Uterus (tissue), 4 donors: ENCODE results near the gene TEX14. TPM values are rescaled to one million over a fixed set of nuclear protein-coding genes. Genes with fewer than 3 reads are reported as not detected.

ENCODE experiments used
- DNase-seq, 2 donors: peaks; one replicate each; pipeline ENCODE4 v3.0.0-alpha.2; 2019 to 2020
- H3K27ac ChIP-seq, 2 donors: fragments of 200-600 bp; sonication (generic); 1 replicate in 1 of 2; 2 replicates in 1 of 2; pipeline ENCODE4 v1.5.1; 2016 to 2018
- H3K27me3 ChIP-seq, 2 donors: fragments of 200-600 bp; sonication (generic); one replicate each; pipeline ENCODE4 v1.5.1; 2018 to 2019; ENCODE audit warnings: control low read depth in 1 of 2
- H3K36me3 ChIP-seq, 2 donors: fragments of 200-600 bp; sonication (generic); one replicate each; pipeline ENCODE4 v1.5.1; 2019; ENCODE audit warnings: control low read depth in 1 of 2
- H3K4me1 ChIP-seq, 2 donors: fragments of 200-600 bp; sonication (generic); one replicate each; pipeline ENCODE4 v1.5.1; 2018 to 2019; ENCODE audit warnings: control low read depth in 1 of 2
- H3K4me3 ChIP-seq, 2 donors: fragments of 200-600 bp; sonication (generic); 1 replicate in 1 of 2; 2 replicates in 1 of 2; pipeline ENCODE4 v1.5.1; 2018 to 2019; ENCODE audit warnings: mild to moderate bottlenecking in 1 of 2
- H3K9me3 ChIP-seq, 2 donors: fragments of 200-600 bp; sonication (generic); one replicate each; pipeline ENCODE4 v1.5.1; 2019; ENCODE audit warnings: control low read depth in 1 of 2
- POLR2A ChIP-seq, 2 donors: fragments of 450-650 bp; IDR thresholded peaks; one replicate each; pipeline ENCODE4 v1.6.1; 2016; ENCODE audit warnings: antibody characterized with exemption in 2 of 2, mild to moderate bottlenecking in 1 of 2, moderate library complexity in 1 of 2
- intact Hi-C: fragments of 100-400 bp; cut with DNase I; formaldehyde crosslinking; loops from one replicate; pipeline ENCODE4 v1.15.1; 2023; ENCODE audit warnings: low total_unique reads
- total RNA-seq, 4 donors: library from RNA; depleted of rRNA in 3 of 4; stranded (reverse); fragments of >200 nt in 3 of 4; gene quantifications; one replicate each; pipeline versions ENCODE4 v1.1.0 to v1.2.4, GENCODE V29; 2014 to 2023
- TF ChIP-seq, protein P1 (sequence below), 4 experiments: fragments of 200-600 bp in 2 of 4; fragments of 450-650 bp in 2 of 4; sonication (generic) in 2 of 4; IDR thresholded peaks; one replicate each; pipeline ENCODE4 v1.5.1; 2016 to 2019; ENCODE audit warnings: antibody characterized with exemption in 4 of 4, mild to moderate bottlenecking in 2 of 4, moderate library complexity in 1 of 4
- donor health status: DM: yes; HTN: yes; CAD: no.

The TEX14 gene
- total RNA-seq, 4 donors from 2014 or later: 0.28 to 0.55 (median 0.29) TPM; not detected in 1

GRCh38 chr17:58626905-58627304, 64.9 kb downstream of the TEX14 start:
- TF ChIP-seq, protein P1, sequence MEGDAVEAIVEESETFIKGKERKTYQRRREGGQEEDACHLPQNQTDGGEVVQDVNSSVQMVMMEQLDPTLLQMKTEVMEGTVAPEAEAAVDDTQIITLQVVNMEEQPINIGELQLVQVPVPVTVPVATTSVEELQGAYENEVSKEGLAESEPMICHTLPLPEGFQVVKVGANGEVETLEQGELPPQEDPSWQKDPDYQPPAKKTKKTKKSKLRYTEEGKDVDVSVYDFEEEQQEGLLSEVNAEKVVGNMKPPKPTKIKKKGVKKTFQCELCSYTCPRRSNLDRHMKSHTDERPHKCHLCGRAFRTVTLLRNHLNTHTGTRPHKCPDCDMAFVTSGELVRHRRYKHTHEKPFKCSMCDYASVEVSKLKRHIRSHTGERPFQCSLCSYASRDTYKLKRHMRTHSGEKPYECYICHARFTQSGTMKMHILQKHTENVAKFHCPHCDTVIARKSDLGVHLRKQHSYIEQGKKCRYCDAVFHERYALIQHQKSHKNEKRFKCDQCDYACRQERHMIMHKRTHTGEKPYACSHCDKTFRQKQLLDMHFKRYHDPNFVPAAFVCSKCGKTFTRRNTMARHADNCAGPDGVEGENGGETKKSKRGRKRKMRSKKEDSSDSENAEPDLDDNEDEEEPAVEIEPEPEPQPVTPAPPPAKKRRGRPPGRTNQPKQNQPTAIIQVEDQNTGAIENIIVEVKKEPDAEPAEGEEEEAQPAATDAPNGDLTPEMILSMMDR (IDR thresholded peaks at IDR 0.05): no peak
- no peak for TF ChIP-seq POLR2A (IDR thresholded peaks at IDR 0.05)
- Histone ChIP-seq H3K27me3 (no peaks in the 10 kb centered on the region), H3K36me3 (no peaks in the 10 kb centered on the region), H3K4me3 (no peak overlapping the region), H3K27ac (no peak overlapping the region), H3K9me3 (no peaks in the 10 kb centered on the region), H3K4me1 (no peaks in the 10 kb centered on the region)
- no peak for DNase-seq
- intact Hi-C loops: no loop called here

- no peaks in the 10 kb centered on the region for H3K27me3 ChIP-seq
- intact Hi-C loops: no loop called here
- no peaks in the 10 kb centered on the region for H3K36me3 ChIP-seq
- H3K27ac ChIP-seq: no peak overlapping the region
- H3K4me3 ChIP-seq: no peak overlapping the region
- no peaks in the 10 kb centered on the region for H3K4me1 ChIP-seq
- TF ChIP-seq POLR2A (IDR thresholded peaks at IDR 0.05): no peak
- TF ChIP-seq, protein P1 (IDR thresholded peaks at IDR 0.05): no peak
- DNase-seq: no peak
- H3K9me3 ChIP-seq: no peaks in the 10 kb centered on the region
These were observed 67.1 kb downstream of the TEX14 start for GRCh38 chr17:58624751-58625150.

DNA sequence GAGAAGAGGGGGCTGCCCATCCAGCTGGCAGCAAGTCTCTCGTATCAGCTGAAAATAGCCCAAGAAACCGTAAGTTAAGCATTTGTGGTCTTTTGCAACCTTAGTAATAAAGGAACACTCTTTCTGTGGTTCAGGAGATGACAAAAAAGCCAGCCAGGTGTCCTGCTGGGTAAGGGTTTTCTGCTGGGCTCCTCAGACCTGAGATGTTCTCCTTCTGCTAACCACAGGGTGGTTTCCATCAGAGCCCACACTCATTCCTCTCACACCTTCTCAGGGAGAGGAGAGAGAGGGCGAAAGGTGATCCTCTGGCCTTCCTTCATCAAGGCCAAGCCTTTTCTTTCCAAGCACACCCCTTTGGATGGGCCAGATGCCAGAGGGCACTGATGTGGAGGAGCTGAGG, 70.7 kb downstream of the TEX14 start:
- intact Hi-C loops: no loop called here
- TF ChIP-seq, protein P1 (IDR thresholded peaks at IDR 0.05): no peak
- TF ChIP-seq POLR2A (IDR thresholded peaks at IDR 0.05): no peak
- H3K4me1 ChIP-seq: no peaks in the 10 kb centered on the region
- no peaks in the 10 kb centered on the region for H3K27me3 ChIP-seq
- no peaks in the 10 kb centered on the region for H3K36me3 ChIP-seq
- no peak overlapping the region for H3K27ac ChIP-seq
- no peaks in the 10 kb centered on the region for H3K9me3 ChIP-seq
- no peak overlapping the region for H3K4me3 ChIP-seq
- DNase-seq: no peak

GRCh38 chr17:58618336-58618735, 73.5 kb downstream of the TEX14 start:
- Histone ChIP-seq H3K27me3 (no peaks in the 10 kb centered on the region), H3K36me3 (no peaks in the 10 kb centered on the region), H3K4me3 (no peak overlapping the region), H3K4me1 (no peaks in the 10 kb centered on the region), H3K9me3 (no peaks in the 10 kb centered on the region), H3K27ac (no peak overlapping the region)
- intact Hi-C loops: no loop called here
- DNase-seq: no peak
- TF ChIP-seq, protein P1 (IDR thresholded peaks at IDR 0.05): no peak
- no peak for TF ChIP-seq POLR2A (IDR thresholded peaks at IDR 0.05)

DNA sequence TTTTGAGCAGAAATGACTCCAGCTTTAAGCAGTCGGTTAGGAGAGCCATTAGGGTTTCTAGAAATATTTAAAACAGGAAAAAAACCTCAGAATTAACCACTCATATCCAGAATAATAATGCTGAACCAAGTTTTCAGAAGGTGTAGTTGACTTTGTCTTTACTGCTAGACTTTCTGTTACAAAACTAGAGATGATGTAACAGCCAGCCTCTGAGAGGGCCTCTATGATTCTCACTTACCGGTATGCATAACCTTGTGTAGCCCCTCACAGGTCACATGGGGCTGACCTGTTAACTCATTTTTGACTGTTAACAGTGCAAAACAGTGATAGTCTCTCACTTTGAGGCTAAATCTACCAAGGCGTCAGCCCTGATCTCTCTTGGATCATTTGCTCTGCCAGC, 74.3 kb downstream of the TEX14 start:
- Histone ChIP-seq H3K9me3 (no peaks in the 10 kb centered on the region), H3K27me3 (no peaks in the 10 kb centered on the region), H3K27ac (no peak overlapping the region), H3K36me3 (no peaks in the 10 kb centered on the region), H3K4me1 (no peaks in the 10 kb centered on the region), H3K4me3 (no peak overlapping the region)
- TF ChIP-seq POLR2A (IDR thresholded peaks at IDR 0.05): no peak
- TF ChIP-seq, protein P1 (IDR thresholded peaks at IDR 0.05): no peak
- intact Hi-C loops: no loop called here
- no peak for DNase-seq
